Sigmoid colon (tissue), 3 donors: ENCODE results near the gene UAP1.

Experiments used
- POLR2A ChIP-seq, 2 donors: fragments of 450-650 bp; IDR thresholded peaks; one replicate each; pipeline ENCODE4 v1.6.1; 2016; ENCODE audit warnings: antibody characterized with exemption in 2 of 2, mild to moderate bottlenecking in 2 of 2, moderate library complexity in 2 of 2
- TF ChIP-seq, protein P1 (sequence below), 4 experiments: fragments of 450-650 bp in 3 of 4; fragments of 200-600 bp in 1 of 4; IDR thresholded peaks; one replicate each; pipeline ENCODE4 v1.5.1; 2016 to 2019; ENCODE audit warnings: antibody characterized with exemption in 4 of 4, mild to moderate bottlenecking in 3 of 4, moderate library complexity in 2 of 4

DNA sequence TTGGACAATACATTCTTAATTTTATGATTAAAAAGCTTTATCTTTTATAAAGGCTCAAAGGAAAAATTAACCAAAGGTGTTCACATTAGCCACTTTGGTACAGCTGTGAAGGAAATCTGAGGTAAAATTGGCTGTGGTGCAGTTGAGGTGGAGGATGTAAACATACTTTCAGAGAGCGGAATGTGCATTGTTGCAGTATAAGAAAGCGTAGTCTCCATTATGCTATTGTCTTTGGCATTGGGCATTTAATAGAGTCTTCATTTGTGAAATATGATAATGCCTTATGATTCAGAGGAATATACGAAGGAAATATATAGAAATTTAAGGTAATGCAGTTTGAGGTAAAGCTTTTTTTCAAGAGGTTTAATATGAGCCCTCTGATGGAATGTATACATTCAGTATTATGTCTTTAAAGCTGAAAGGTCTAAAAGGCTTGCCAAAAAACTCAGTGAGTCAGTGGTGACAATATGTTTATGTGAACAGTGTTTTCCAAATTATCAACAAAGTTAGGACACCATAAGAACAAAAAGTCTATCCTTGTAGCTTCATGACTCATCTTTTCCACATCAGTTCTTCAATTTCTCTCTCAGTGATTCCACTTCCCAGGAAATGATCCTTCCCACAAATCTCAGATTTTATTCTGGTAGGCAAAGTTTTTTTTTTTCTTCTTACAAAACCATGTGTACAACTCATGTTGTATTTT lies 43.9 kb downstream of the UAP1 start:
- TF ChIP-seq, protein P1, sequence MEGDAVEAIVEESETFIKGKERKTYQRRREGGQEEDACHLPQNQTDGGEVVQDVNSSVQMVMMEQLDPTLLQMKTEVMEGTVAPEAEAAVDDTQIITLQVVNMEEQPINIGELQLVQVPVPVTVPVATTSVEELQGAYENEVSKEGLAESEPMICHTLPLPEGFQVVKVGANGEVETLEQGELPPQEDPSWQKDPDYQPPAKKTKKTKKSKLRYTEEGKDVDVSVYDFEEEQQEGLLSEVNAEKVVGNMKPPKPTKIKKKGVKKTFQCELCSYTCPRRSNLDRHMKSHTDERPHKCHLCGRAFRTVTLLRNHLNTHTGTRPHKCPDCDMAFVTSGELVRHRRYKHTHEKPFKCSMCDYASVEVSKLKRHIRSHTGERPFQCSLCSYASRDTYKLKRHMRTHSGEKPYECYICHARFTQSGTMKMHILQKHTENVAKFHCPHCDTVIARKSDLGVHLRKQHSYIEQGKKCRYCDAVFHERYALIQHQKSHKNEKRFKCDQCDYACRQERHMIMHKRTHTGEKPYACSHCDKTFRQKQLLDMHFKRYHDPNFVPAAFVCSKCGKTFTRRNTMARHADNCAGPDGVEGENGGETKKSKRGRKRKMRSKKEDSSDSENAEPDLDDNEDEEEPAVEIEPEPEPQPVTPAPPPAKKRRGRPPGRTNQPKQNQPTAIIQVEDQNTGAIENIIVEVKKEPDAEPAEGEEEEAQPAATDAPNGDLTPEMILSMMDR (IDR thresholded peaks at IDR 0.05) = no peak
- no peak for TF ChIP-seq POLR2A (IDR thresholded peaks at IDR 0.05)
